Hypothalamus (tissue), 51 donors: ENCODE results near the gene PIK3C3.
"Not testable (repeated sequence)": the region's sequence is repeated elsewhere in the genome, so short reads cannot be mapped to it uniquely, and the experiment has no call there.

Experiments used
- DNase-seq, 51 donors: peaks; one replicate each; lab custom pipeline; 2025; lab: John Stamatoyannopoulos, UW

Gene PIK3C3

DNA sequence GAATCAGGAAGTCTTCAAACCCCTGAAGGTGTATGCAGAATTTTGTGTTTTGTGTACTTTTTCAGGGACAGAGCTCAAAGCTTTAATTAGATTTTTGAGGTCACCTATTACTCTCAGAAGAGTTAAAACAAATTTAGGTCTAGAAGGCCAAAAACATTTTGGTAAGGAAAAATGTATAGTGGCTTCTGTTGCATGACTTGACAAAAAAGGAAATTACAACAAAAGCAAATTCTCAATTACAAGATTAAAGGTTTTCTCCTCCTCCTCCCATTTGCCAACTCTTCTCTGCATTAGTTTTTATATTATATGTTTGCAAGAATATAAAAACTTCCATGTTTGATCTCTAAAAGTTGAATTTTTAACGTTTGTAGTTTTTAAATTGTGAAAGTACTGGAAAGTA is 4.0 kb downstream of the PIK3C3 start:
- no peak for DNase-seq

DNA sequence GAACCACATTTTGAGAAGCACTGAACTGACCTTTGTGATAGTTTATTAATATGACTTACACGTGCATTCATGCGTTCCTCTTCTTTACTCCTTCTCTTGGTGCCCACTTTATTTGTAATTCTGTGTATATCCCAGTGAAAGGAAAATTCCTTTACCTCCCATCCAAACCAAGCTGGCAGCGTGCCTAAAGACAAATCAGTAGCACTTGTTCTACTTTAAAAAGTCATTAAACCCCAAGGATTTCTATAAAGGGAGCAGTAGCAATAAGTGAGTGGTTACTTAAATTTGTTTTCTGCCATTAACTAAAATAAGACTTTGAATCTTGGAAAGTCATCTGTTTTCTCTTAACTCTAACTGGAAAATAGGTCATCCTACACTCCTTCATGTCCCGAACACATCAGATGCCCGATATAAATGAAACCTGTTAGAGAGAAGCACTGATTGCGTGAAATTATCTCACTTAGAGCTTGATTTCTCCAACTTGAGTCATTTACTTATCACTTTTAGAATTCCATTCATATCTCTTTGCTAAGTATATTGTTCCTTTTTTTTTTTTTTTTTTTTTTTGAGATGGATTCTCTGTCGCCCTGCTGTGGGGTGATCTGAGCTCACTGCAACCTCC is 10.7 kb downstream of the PIK3C3 start:
- peak in 5 of 51 donors; percentile 0 to 14 (median 8) for DNase-seq

DNA sequence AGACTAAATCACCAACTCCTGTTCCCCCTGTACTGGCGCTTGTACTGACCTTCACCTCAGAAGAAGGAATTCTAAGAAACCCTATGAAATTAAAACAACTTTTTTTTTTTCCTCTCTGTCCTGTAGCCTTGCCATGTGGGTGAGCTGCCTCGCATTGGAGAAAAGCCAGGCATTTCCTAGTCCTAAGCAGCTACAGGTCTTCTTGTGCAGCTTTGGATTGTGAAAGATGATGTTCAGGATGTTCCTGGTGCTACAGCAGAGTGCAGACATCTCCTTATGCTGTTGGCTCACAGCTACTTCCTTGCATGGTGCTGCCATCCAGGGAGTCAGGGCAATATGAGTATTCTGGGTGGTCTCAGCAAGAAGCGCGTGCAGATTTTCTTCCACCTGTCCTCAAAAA is 11.9 kb downstream of the PIK3C3 start:
- peak in 7 of 51 donors; percentile 1 to 23 (median 6) for DNase-seq

DNA sequence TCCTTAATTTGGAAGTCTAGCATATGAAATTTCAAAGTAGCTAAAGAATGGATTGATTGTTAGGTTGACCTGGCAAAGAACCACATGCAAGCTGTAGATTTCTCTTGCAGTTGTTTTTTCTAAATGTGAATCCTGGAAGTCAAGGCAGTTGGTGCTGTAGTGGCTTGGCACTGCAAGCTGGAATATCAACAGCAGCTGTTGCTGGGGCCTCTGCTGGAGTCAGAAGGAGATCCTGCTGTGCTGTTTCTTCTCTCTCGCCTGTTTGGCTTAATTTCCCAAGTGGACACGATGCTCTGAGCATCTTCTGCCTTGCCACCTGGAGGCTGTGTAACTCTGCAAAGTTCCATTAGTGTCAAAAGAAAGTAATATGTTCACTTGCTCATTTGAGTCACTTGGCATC is 12.6 kb downstream of the PIK3C3 start:
- peak in 16 of 51 donors; percentile 1 to 32 (median 20) for DNase-seq

DNA sequence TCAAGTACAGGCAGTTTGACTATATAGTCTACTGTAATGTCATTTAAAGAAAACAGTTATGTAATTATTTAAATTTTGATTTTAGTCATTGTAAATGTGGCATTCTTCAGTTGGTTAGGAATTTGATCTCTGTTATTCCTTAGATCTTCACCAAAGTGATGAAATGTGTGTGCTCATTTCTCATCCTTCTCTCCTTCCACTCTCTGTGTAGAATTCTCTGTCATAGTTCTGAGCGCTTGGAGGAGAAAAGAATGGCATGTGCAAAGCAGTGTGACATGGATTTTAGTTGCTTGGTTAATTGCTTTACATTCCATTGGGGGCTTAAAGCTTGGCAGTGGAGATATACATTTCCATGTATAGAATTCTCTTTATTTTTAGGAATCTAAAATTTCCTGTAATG is 14.8 kb downstream of the PIK3C3 start:
- no peak for DNase-seq

DNA sequence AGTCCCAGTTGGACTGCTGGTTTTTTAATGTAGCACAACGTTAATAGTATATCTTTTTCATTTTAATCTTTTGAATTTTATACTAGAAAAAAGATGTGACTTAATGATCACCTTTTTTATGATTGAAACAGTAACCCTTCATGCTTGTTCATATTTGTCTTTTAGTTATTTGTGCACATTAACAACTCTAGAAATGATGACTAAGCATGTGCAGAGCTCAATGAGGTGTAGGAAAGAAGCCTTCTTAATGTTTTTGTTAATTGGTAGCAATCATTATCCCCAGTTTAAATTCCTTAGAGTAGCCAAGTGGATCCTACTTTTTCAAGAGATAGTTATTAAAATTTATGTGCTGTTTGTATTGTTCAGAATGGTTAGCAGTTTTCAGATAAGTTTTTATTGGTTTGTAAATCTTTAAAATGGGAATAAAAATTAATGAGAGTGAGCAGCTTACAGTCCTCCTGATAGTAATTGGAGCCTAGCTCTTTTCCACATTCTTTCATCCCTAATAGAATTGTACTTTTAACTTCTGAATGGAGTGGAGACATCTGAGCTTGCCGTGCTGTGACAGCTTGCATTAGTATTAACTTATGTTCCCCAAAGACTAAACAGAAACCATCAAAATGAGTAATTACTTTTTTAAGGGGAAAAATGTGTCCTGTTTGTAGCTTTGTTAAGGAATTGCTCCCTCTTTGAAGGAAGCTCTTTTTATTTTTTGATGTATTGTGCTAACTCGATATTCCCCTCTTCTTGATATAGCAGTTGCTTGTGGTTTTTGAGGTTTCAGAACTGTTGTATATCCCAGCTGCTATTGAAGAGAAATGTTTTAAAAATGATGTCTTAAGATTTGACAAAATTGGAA is 17.3 kb downstream of the PIK3C3 start:
- no peak for DNase-seq

DNA sequence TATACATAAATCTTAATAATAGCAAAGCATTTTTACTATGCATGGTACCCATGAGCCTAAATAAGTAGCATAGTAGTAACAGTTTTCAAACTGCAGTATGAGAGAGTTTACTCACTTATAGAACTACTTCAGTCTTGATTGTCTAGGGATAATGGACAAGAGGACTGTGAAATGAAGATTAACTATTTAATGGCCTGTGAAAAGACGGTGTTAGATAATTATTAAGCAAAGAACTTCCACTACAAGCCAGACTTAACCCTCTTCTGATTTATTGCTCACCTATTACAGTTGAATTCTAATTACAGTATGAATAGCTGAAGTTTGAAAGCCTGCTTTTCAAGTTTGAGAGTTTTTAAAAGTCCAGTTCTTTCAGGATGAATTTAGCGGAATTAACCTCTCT is 18.9 kb downstream of the PIK3C3 start:
- DNase-seq = no peak

DNA sequence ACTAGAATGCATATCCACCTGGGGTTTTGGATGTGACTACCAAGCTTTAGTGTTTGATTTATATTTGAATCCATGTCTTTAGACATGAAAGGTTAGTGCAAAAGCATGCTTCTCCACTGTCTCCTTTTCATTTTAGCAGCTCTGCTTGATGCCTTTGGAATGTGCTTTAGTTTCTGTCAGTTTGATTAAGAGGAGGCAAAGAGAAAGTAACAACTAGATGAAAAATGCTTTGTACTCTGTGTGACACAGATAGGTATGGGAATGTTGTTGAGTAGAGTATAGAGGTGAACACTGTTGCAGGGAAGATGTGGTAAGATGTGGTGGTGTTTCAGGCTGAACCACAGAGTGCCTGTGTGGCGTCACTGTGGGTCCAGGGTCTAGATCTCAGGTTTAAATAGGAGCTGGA is 19.8 kb downstream of the PIK3C3 start:
- DNase-seq = no peak

DNA sequence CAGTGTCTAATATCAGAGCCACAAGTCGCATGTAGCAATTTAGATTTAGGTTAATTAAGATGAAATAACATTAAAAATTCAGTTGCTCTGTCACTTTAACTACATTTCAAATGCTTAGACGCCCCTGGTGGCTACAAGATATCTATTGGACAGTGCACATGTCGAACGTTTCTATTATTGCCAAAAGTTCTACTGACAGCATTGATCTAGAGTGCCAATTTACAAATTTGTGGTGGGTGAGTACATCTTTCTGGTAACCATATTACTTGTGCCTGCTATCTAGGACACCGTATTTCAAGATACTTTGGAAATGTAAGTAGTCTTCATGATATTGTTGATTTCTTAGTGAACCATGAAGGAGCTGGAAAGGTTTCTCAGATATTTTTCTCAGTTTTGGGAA is 20.2 kb downstream of the PIK3C3 start:
- no peak for DNase-seq

DNA sequence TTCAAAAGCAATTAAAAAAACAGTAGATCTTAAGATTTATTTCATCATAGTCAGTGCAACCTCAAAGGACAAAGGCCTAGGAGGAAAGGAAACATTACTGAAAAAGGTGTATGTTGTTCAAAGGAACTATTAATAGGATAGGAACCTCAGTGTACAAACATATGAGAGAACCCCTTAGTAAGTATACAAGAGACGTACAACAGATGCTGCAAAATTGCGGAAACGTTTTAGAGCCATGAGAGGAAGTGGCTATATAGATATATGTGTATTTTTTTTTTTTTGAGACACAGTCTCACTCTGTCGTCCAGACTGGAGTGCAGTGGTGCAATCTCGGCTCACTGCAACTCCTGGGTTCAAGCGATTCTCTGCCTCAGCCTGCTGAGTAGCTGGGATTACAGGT is 22.2 kb downstream of the PIK3C3 start:
- DNase-seq = no peak

DNA sequence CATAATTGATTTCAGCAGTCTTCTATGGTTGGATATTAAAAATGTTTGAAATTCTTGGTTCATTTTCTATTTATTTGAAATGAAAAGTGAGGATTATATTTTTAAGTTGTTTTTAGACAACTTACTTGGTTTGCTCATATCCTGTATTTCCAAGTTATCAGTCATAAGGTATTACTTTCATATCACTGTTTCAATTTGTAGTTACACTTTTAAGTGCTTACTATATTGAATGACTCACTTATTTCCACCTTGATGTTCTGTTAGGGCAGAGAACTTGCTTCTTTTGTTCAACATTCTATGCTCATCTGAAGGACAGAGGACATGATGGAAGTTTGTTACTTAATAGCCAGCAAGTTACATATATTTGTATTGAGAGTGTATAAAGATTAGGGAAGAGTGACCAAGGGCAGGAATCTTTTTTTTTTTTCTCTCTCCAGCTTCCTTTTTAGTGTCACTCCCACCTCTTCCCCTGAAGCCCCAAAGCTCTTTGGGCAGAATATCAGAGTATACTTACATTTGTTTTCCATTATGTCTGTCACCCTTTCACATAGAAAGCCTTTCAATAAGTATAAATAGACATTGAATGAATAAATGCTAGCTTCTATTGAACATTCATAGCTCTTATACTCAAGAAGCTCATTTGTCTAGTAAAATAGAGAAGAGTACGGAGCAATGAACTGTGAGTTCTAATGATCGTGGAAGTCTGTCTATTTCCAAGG is 28.1 kb downstream of the PIK3C3 start:
- no peak for DNase-seq

DNA sequence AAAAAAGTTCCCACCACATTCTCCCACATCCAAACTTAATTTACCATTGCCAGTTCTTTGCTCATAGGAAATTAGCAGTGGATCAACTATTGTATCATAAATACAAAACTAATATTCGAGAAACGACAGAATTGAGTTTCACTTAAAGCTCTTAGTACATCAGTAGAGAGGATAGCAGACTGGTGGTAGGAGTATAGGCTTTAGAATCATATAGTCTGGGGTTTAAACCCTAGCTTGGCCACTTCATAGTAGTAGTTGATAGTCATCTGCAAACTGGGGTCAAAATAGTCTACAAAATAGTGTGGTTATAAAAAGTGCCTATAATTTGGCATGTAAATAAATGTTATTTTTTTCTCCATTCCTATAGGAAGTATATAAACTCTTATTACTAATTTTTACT is 30.9 kb downstream of the PIK3C3 start:
- DNase-seq = no peak

DNA sequence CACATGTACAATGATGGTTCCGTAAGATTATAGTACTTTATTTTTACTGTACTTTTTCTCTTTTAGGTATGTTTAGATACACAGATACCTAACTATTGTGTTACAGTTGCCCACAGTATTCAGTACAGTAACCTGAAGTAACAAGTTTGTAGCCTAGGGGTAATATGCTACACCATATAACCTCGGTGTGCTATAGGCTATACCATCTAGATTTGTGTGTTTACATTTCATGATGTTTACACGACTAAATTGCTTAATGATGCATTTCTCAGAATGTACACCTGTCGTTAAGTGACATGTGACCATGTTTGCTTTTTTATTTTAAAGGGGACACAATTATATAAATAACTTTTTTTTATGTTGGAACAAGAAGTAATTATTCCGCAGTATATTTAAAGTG is 34.5 kb downstream of the PIK3C3 start:
- DNase-seq = no peak

DNA sequence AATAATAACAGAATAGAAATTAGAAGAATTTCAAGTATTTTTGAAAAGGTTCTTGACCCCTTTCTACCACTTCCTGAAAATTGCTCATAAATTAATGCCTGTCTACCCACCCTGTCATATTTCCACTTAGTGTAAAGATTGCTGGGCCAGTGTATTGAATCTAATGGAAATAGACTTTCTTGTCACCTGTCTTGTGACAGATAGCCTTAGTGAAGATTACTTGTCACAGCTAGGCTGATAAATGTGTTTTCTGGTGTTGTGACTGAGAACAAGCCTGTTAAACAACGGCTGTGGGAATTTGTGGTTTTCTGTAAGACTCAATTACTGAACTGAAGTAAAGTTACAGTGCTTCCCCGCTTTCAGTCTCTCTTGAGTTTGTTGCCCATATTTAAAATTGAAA is 37.0 kb downstream of the PIK3C3 start:
- DNase-seq = no peak

DNA sequence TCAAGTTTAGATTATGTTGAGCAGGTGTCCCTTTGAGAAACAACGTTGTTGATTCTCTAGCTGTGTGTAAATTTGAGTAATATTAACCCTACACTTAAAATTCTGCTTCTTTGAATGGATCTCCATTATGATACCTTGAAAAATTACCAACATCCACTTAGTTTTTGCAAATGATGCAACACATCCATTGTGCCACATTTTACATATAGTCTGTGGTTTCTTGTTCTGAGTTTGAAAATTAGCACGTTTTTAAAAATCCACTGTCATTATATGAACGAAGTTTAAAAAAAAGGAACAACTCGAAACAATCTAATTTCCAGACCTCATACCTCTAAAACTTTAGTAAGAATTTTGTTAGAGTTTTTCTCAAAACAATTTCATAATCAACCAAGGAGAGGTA is 37.7 kb downstream of the PIK3C3 start:
- no peak for DNase-seq

DNA sequence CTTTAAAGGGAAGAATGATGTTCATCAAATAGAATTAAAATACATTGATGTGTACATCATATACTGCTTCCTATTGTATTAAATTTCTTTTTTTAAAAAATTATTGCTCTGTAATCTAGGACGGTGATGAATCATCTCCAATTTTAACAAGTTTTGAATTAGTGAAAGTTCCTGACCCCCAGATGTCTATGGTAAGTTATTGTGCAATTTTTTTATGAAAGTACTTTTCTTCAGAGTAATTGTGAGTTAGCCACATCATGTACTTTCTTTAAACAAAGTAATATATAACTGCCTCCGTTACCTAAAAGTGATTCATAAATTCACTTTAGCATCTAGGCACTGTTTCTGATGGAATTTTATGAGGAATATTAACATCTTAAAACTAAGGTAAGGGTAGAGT is 38.1 kb downstream of the PIK3C3 start:
- no peak for DNase-seq

DNA sequence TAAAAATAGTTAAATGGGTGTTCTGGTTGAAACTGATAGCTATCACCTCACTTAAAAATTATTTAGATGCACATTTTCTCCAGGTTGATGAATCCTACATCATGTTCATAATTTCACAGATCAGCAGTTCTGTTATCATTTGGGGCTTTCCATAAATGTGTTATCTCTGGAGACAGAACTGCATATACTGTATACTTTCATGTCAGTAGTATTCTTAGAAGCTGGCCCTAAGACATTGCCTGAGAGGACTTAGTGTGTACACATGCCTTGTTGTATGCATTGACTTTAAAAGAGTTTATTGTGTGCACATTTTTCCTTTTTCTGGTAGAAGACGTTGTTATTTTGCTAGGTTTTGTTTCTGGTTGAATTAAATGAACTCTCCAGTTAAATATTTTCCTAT is 41.0 kb downstream of the PIK3C3 start:
- no peak for DNase-seq

DNA sequence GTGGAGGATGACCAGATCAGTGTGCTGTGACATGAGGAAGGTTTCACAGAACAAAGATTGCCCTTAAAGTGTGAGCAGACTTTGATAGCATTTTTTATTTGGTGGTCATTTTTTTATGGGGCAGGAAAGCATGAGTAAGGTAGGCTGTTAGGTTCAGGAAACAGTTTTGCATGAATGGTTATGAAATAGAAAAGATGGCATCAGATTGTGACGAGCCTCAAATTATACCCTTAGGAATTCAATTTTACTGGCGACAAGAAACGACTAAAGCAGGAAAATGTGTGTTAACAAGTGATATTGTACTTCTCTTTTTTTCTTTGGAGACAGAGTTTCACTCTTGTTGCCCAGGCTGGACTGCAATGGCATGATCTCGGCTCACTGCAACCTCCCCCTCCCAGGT is 44.7 kb downstream of the PIK3C3 start:
- DNase-seq = no peak

DNA sequence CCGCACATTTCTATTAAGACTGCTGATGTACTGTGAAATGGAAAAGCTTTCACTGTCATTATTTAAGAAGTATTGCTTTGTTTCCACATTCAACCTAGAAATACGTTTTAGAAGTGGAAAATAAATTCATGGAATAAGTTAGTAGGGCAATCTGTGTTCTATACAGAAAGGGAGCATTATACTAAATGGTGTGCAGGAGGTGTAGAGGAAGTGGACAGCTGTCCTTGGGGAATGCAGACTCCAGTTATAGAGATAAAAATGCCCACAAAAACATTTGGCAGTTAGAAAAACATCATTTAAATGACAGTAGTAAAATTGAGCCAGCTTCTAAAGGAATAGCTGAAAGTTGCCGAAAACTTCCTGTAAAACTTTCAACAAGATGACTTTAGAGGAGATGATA is 46.8 kb downstream of the PIK3C3 start:
- DNase-seq = no peak

DNA sequence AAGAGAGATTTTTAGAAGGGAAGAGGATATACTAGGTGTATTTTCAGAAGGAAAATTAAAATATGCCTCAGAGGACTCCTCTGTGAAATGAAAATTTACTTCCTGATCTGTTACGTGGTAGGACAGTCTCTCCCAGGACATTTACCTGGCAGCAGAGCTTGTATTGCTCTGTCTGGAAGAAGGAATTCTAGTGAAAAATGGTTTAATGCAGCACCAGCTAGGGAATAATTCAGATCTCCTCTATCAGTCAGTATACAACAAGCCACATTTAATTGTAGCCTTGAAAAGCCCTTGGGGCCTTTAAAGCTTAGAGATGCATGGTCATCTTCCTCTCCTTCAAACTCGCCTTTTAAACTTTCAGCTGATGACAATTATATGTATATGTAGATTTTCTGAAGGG is 49.6 kb downstream of the PIK3C3 start:
- no peak for DNase-seq

DNA sequence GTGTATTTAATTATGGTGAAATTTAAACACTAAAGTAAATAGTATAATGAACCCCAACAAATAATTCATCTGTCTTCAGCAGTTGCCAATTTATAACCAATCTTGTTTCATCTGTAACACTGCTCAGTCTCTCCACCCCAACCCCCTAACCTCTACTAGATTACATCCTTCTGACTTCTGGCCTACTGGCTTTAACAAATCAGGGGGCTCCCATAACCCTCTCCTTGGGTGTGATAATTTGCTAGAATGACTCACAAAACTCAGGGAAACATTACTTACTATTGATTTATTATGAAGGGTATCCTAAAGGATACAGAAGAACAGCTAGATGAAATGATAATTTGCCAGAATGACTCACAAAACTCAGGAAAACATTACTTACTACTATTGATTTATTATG is 50.7 kb downstream of the PIK3C3 start:
- no peak for DNase-seq

DNA sequence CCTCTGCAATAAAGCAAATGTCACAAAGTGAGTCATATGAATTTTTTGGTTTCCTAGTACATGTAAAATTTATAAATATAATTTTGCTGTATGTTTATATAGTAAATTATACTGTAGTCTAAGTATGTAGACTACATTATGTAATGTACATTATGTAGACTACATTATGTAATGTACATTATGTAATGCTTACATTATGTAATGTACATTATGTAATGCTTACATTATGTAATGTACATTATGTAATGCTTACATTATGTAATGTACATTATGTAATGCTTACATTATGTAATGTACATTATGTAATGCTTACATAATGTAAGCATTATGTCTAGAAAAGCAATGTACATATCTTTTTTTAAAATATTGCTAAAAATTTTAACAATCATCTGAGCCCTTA is 54.4 kb downstream of the PIK3C3 start:
- DNase-seq = not testable (repeated sequence)
